Mucosa of gallbladder (tissue), 1 donor: ENCODE results near the gene ZNF862. TPM values are rescaled to one million over a fixed set of nuclear protein-coding genes. Genes with fewer than 3 reads are reported as not detected.
"Not testable (repeated sequence)": the region's sequence is repeated elsewhere in the genome, so short reads cannot be mapped to it uniquely, and the experiment has no call there.

Experiments used
- DNase-seq: peaks from one replicate; pipeline ENCODE4 v3.0.0-alpha.2; 2020; ENCODE audit warnings: low spot score
- total RNA-seq: library from RNA; stranded (reverse); gene quantifications from one replicate; pipeline ENCODE4 v1.2.1, GENCODE V29; 2021
- donor health status: DM: no; HTN: no; CAD: no.

ZNF862 gene
- total RNA-seq, 1 donor from 2014 or later: 31.3 TPM

DNA sequence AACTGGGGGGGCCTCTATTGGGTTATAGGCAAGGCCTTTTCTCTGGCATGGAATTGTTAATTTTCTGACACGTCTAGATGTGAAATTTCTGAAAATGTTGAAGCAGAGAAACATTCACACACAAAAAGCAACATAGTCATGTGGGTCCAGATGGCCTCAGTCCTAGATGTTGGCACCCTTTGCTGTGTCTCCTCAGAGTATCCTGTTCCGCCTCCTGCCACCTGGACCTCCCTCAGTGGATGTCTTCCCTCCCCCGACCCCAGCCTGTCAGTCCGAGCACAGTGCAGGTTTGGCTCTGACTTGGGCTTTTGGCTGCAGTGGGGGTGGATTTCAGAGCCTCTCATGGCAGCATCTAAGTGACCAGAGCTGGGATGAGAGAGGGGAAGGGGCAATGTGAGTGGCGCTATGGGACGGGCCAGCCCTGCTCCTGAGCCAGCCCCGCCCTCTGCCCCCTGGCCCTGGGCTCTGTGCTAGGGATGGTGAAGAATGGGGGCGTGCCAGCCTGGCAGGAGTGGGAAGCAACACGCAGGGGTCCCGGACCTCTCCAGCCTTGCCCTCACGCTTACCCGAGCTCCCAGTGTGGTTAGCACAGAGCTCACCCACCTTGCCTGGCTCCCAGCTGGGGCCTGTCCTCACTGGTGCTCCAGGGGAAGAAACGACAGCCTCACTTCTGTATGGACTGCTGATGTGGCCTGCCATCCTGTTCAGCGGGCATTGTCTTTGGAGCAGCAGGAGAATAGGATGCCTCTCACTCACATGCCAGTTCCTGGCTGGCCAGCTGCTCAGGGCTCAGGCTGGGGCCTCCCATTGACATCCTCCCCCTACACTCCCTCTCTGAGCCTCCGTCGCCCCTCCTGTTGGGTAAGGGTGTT lies 41.8 kb downstream of the ZNF862 start:
- peak; percentile 6 for DNase-seq

GRCh38 chr7:149880638-149881311 lies 42.6 kb downstream of the ZNF862 start:
- peak; percentile 9 for DNase-seq

- peak; percentile 8 for DNase-seq
These were observed 43.4 kb downstream of the ZNF862 start for GRCh38 chr7:149881328-149882247.

DNA sequence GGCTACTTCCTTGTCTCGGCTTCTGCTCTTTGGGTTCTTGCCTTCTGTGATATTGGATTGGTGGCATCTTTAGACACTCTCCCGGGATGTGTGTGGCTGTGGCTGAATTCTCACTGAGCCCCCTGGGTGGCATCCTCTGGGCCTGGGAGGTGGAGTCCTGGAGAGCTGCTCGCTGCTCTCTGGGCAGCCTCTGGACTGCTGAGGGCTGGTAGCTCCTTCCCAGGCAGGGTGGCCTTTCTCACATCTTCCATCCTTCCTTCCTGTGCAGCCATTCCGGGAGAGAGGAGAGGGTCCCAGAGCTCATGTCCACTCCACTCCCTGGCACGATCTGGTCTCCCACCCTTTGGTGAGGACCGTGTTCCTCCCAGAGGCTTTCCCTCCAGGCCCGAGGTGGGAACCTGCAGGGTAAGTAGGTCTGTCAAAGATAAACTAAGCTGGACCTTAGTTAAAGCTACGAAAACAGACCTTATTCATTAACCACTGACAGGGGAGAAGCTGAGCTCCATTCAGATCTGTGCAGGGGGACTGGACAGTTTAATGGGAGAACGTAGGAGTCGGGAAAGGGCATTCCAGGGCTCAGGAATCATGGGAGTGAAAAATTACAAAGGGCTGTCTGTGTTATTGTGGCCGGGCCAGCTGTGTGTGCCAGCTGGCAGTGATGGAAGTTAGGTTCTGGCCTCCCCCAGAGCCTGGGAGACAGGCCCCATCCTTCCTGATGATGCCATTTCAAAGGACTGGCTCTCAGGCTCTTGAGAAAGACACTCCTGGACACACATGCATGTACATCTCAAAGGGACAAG lies 44.3 kb downstream of the ZNF862 start:
- peak; percentile 9 for DNase-seq

DNA sequence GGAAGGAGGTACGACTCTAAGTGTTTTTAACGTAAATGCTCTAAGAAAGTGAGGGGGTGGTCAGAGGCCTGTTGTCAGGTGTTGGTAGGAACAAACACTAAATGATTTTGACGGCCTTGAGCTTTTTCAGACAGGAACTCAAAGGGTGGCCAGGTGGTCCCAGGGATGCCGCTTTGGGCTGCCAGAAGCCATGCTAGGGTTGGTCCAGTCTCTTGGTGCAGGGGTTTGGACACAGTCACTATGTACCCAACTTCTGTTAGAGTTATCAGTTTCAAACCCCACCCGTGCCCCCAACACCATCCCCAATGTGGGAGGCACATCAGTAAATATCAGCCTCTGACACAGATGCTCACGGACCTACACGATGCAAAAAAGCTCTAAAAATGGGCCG lies 44.9 kb downstream of the ZNF862 start:
- no peak for DNase-seq

- DNase-seq: peak; percentile 63
These were observed 45.3 kb downstream of the ZNF862 start for GRCh38 chr7:149883452-149883861.

DNA sequence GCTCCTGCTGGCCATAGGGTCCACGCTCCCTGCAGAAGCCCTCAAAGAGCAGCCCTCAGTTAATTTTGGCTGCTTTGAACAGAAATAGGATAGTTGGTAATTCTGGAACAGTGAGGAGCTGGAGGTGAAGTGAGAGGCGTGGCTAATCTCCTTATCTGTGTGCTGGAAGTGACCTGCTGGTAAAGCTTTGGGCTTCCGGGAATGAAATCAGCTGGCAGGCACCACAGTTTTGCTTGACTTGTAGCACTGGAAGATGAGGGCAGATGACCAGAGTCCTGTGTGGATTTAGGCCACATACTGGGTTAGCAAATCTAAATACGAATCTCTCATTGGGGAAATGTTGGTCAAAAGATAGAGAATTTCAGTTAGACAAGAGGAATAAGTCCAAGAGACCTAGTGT lies 45.8 kb downstream of the ZNF862 start:
- DNase-seq: peak; percentile 38

- DNase-seq: peak; percentile 8
These were observed 46.4 kb downstream of the ZNF862 start for GRCh38 chr7:149884541-149884940.

DNA sequence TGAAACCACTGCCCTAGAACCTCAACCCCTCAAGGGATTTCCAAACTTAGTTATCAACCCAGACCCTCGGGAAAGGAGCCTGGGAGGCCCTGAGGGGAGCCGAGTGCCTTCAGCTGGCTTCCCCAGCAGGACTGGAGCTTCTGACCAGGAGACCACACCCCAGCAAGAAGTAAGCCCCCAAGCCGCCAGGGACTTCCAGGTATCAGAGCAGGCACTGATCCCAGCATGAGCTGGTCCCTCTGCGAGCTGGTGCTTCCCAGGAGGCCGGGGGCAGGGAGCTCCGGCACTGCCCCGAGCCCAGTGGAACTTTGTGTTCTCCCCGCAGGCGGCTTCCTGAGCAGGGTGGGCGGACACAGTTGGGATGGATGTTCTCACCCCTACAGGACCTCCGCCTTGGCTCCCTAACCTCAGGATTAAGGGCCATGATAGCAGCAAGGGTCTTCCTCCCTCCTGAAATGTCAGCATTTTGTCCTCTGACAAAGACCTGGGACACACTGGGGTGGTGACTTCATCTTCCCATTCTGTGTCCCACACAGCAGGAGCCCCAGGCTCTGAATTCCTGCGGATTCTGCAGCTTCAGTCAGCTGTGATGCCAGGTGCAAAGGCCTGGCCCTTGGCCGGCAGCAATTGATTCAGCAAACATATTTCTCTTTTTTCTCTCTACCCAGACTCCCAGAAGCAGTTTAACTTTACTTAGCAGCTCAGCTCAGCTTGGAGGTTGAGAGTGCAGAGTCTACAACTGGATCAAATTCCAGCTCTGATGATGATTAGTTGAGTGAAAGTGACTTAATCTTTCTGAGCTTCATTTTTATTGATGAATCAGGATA lies 47.2 kb downstream of the ZNF862 start:
- no peak for DNase-seq

DNA sequence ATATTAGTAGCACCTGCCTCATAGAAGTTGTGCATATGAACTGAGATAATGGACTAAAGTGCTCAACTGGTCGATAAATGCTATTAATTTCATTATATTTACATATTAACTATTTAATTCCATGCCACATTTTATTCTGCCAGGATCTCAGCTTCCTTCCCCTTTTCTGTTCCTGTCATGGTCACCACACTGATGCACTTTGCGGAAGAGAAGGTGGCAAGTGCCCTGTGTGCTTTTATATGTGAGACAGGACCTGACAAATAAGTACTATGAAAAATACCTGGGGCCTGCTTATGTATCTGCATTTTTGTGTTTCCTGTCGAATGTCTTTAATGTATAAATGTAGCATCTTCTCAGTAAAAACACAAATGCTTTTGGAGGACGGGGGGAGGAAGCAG lies 47.8 kb downstream of the ZNF862 start:
- no peak for DNase-seq

DNA sequence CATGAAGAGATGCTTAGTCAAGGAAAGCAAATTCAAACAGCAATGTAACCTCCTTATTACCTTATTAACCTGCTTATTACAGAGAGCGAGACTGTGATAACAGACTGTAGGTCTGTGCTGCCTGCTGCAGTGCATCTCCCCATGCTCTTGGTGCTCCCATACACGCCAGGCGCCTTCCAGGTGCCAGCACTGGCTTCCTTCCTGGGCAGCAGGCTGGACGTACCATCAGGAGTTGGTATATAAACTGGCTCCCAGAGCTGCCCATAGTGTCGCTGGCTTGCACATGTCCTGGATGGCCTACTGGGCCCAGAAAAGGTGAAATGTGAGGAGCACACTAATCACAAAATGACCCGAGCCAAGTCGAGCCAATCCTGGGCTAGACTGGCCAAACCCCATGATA lies 49.1 kb downstream of the ZNF862 start:
- no peak for DNase-seq

GRCh38 chr7:149890715-149891114 lies 52.5 kb downstream of the ZNF862 start:
- not testable (repeated sequence) for DNase-seq

- DNase-seq: not testable (repeated sequence)
These were observed 56.8 kb downstream of the ZNF862 start for GRCh38 chr7:149894957-149895356.

DNA sequence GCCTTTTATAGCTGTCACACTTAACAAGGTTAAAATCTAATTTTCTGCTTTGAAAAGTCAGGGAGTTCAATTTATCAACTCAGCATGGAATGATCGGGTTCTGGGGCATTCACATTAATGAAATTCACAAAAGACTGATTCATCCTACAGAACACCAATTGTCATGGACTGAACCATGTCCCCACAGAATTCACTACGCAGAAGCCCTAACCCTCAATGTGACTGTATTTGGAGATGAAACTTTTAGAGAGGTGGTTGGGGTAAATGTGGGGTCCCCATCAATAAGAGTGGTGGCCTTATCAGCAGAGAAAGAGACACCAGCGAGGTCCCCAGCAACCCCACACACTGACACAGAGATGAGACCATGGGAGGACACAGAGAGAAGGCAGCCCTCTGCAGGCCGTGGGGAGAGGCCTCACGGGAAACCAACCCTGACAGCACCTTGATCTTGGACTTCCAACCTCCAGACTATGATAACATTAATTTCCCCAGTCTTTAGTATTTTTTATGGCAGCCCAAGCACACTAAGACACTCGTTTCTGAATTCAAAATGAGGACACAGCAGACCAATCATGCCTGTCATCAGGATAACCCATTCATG lies 69.7 kb downstream of the ZNF862 start:
- DNase-seq: not testable (repeated sequence)

GRCh38 chr7:149910219-149910618 lies 72.0 kb downstream of the ZNF862 start:
- not testable (repeated sequence) for DNase-seq

GRCh38 chr7:149912126-149912525 lies 74.0 kb downstream of the ZNF862 start:
- not testable (repeated sequence) for DNase-seq
